ENCODE data around the gene CEMIP.

GRCh38 chr15:80883641-80884040 is 104.5 kb downstream of the CEMIP start:
- TF ChIP-seq CTCF (conservative IDR thresholded peaks at IDR 0.05) (no peak), EZH2 (IDR thresholded peaks at IDR 0.05; ENCODE audit: low read depth) (no peak)
